HG02870 (cell line): ENCODE measurements around the gene OR6C3.
"Not testable (repeated sequence)": the region's sequence is repeated elsewhere in the genome, so short reads cannot be mapped to it uniquely, and the experiment has no call there.

Experiments used
- ATAC-seq: cut with Tn5 transposase; IDR thresholded peaks from one replicate; pipeline ENCODE4 v1.9.1; 2021; ENCODE audit warnings: mild to moderate bottlenecking, moderate library complexity; ENCODE audit not compliant: unreplicated experiment

OR6C3 gene

GRCh38 chr12:55330446-55330845 lies at the start of gene OR6C3:
Gene OR6C3, plus strand, starts transcription at chr12:55330746. Its CDS starts 955 bp downstream, at chr12:55331701.
- no peak for ATAC-seq

GRCh38 chr12:55280991-55281390 lies 49.6 kb upstream of the OR6C3 start:
- no peak for ATAC-seq

DNA sequence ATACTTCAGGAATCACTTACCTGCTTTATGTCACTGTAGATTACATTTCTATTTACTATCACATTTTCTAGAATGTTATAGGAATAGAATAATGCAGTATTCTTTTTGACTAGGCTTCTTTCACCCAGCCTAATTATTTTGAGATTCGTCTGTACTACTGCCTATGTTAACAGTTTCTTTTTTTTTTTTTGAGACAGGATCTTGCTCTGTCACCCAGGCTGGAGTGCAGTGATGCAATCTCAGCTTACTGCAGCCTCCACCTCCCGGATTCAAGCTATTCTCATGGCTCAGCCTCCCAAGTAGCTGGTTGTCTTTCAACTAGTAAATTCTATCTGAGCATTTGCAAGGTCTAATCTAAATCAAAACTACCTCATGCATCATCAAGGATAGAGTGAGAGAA lies 40.5 kb upstream of the OR6C3 start:
- no peak for ATAC-seq

- no peak for ATAC-seq
Measured at GRCh38 chr12:55296469-55296868, 34.1 kb upstream of the OR6C3 start, which contains the start of gene OR6C6. Gene OR6C6, minus strand, starts transcription at chr12:55296569. Its CDS starts 1,337 bp downstream, at chr12:55295232.

GRCh38 chr12:55314043-55314442 lies 16.5 kb upstream of the OR6C3 start, which contains the start of gene OR6C1:
Gene OR6C1, plus strand, starts transcription at chr12:55314343. Its CDS starts 6,257 bp downstream, at chr12:55320600.
- ATAC-seq, result no peak

DNA sequence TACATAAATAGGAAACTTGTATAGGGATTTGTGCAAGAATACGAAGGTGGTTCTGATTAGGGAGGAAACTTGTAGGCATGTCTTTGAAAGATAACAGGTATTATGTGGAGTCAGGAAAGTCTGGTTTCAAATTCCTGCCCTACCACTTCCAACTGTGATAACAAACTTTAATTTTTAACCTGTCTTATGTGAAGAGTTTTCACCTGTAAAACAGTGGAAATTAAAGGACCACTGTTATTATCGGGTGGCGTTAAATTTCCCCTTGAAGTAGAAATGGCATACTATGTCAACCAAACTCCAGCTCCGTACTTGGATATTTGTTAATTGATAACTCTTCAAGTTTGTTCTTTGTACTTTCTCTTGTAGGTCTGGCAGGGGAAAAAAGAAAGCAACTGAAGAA lies 10.3 kb upstream of the OR6C3 start:
- no peak for ATAC-seq

GRCh38 chr12:55325801-55326200 lies 4.7 kb upstream of the OR6C3 start:
- ATAC-seq, result not testable (repeated sequence)

DNA sequence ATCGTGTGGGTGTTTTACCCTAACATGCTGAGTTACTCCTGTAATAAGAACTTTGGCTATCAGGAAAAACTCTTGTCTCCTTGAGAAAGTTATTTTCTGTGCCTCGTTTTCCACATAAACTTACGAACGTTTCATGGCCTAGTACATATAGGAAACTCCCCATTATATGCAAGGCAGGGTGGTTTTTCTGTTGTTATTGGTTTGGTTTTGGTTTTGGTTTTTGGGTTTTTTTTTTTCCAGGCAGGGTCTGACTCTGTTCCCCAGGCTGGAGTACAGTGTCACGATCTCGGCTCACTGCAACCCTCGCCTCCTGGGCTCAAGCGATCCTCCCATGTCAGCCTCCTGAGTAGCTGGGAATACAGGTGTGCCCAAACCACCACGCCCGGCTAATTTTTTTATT lies 5.5 kb downstream of the OR6C3 start:
- ATAC-seq, result no peak

- not testable (repeated sequence) for ATAC-seq
Measured at GRCh38 chr12:55355338-55355737, 24.8 kb downstream of the OR6C3 start.

DNA sequence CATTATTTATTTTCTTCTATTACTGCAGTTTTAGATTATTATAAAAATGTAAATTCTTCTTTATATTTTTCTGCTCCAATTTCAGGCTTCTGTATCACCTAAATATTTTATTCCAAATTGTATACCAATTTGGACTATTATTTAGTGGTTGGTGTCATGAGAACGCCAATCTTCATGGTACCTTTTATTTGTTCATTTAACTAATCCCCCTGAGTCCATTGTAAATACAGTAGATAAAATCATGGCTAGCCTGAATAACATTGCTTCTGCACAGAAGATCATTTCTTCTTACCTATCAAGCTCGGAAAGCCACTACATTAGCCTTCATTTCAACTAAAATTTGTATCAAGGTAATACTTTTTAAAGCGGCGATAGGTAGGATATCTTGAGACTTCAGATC lies 32.1 kb downstream of the OR6C3 start, which contains the start of gene OR6C75:
TSS of gene OR6C75 (plus strand) at position 301 of the 400 bp plus-strand sequence. CDS start 2,136 bp downstream, outside the sequence.
- no peak for ATAC-seq

DNA sequence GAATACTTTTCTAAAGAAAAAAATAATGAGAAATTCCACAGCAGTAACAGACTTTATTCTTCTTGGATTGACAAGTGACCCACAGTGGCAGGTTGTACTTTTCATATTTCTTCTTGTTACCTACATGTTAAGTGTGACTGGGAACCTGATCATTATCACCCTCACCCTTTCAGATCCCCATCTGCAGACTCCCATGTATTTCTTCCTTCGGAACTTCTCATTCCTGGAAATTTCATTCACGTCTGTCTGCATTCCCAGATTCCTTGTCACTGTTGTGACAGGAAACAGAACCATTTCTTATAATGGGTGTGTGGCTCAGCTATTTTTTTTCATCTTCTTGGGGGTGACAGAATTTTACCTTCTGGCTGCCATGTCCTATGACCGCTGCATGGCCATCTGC lies 34.5 kb downstream of the OR6C3 start:
- no peak for ATAC-seq

GRCh38 chr12:55372521-55372920 lies 42.0 kb downstream of the OR6C3 start:
- ATAC-seq, result no peak
